ENCODE measurements around the gene RPS6KA2.

The RPS6KA2 gene

DNA sequence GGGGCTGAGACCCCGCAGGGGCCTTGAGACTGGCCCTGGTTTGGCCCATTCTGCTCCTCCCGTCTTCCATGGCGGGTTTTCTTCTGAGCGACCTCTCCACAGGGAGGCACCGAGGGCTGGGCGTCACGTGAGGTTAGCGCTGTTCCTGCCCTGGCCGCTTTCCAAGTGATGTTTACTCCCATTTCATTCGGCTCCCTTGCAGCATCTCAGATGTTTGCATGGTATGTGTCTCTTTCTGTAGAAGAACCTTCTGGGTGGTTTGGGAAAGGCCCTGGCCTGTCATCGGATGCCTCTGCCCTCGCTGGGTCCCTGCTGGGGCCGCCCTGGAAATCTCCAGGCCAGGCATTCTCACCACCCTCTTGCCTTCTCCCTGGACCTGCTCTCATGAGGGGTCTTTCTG, 57.8 kb downstream of the RPS6KA2 start:
- no peak for DNase-seq

DNA sequence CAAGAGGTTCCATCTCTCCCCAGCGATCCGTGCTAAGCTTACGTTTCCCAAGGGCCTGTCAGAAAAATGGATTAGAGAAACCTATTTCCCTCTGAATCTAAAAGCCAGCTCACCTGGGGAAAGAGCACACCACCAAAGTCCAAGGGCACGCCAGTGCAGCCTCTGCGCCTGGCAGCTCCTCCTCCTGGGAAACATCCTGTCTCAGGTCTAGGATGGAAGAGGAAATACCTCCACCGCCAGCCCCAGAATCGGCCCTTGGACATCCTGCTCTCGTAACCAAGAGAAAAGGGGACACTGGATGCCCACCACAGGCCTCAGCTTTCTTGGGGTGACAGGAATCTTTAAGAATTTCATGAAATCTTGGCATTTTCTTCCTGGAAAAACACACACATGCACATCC, 59.2 kb downstream of the RPS6KA2 start:
- DNase-seq, result no peak

DNA sequence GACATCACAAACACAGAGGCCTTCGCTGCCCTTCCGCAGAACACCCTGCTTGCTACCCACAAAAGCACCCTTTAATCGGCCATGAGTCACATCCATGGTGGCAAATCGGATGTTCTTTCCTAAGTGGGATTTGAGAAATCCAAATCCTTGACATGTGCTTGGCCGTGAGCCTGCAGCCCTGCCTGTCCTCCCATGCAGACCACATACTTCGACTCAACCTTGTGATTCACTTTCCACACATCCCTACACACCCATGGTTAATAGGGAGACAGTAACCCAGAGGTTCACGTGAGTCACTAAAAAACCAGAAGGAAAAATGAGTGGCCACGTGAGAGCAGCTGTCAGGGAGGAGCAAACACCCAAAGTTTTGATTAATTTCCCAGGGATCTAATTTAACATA, 59.9 kb downstream of the RPS6KA2 start:
- no peak for DNase-seq

DNA sequence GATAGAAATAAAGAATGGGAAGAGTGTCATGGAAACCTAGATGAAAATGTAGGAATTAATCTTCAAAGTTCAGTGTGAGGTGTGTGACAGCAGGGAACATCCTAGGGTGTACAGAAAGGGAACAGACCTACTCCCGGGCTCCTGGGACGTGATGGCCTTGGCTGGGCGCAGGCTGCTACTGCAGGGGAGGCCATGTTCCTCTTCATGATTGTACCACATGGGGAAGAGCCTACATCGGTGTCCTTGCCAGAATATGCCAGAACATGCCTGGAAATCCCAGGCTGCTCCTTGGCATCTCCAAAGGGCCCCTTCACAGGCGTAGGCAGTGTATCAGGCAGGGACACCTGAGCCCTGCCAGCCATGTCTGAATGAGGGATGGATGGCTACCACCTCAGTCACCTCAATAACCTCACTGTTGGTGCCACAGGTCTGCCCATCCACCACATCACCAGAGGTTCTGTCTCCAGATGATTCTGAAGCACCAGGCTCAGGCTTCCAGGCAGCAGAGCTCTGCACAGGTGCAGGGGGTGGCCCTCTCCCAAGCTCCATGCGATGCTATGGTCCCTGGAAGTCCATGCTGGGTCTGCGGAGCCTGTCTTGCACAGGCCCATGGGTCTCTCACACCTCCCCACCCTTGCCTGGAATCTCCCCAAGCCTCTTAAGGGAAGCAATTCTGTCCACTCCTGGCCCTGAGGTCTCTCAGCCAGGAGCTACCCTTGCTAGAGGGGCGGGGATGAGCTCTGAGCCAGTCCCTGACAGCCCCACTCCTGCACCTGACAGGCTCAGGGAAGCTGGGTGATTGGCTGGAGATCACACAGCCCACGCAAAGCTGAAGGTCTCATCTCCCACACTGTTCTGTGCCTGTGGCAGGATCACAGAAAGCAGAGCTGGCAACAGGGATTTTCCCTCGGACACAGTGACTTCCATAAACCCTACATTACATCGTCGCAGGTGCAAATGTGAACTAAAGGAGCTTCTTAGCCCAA, 60.7 kb downstream of the RPS6KA2 start:
- no peak for DNase-seq

DNA sequence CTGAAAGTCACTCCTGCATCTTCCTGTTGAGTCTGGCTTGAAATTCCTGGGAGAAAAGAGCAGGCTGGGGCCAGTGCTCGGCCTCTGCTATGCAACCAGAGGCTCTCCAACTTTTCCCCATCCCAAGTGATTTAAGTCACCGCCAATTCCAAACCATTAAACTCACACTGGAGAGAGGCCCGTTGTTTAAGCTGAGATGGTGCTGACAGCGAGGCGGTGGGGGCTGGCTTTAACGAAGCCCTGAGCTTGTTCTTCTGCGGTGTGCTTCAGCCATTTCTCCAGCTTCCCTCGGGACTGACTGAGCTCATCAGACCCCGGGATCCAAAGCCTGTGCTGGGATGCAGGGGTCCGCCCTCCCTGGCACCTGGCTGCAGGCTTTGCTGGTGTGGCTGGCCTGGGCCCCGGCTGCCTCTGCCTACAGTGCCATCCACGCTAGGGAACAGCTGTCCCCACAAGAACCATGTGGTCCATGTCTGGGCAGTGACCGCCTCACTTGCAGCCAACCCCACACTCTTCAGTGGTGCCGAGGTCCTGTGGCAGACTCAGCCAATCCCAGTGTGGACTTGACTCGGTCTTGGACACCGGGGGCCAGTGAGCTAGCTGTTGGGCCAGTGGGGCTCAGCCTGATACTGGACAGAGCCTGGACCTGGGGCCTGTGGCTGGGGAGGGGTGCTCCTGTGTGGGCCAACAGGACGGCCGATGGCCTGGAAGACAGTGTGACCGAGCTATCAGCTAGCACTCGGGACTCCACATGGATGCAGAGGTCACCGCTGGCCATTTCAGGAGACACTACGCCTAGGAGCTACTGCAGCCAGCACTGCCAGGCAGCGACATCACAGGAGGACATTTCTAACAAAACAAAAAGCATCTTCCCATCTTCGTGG, 61.7 kb downstream of the RPS6KA2 start:
- DNase-seq, result no peak

DNA sequence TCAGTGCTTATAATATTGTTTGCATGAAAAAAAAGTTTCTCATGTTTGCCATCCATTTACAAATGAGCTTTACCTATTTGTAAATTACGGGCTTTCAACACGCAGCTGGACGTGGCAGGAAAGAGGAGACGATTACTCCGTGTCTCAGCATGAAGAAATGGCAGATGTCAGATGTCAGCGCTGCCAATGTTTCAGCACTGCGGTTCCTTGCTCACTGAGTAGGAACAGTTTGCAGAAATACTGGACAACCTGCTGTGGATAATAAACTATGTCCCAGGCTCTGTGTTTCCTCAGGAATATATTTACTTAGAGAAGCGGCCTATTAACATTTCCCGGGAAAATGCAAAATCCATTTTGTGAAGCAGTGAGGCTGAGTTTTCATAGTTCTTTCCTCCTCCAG, 63.2 kb downstream of the RPS6KA2 start:
- no peak for DNase-seq

DNA sequence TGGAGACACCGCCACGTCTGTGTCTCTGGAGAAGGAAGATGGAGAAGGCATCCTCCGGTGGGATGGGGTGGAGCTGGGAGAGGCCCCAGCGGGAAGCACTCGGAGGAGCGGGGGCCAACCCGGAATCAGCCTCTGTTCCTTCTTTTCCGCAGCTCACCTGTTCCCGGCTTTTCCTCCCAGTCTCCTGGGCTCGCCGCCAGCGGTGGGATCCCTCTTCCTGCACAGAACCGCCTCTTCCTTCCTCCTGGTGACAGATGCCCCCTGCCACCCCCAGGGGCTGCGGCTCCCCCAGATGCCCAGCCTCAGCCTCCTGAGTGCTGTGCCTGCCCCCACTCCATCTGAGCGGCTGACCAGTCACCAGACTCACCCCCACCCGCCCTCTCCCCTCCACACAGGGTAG, 63.9 kb downstream of the RPS6KA2 start:
- no peak for DNase-seq

DNA sequence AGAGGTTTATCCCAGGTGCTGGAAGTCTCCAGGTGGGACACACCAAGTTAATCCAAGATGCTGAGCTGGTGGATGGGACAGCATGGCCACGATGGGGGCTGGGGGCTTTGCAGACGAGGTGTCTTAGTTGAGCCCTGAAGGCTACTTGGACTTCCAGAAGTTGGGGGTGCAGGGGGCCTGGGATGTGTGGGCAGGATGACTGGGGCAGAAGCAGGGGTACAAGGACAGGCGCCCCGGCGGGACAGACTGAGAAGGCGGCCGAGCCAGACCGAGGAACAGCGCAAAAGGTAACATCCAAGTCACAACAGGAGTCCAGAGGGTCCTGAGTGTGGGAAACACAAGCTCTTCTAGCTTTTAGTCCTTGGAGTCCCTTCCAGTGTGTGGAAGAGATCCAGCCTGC, 64.3 kb downstream of the RPS6KA2 start:
- DNase-seq, result no peak

DNA sequence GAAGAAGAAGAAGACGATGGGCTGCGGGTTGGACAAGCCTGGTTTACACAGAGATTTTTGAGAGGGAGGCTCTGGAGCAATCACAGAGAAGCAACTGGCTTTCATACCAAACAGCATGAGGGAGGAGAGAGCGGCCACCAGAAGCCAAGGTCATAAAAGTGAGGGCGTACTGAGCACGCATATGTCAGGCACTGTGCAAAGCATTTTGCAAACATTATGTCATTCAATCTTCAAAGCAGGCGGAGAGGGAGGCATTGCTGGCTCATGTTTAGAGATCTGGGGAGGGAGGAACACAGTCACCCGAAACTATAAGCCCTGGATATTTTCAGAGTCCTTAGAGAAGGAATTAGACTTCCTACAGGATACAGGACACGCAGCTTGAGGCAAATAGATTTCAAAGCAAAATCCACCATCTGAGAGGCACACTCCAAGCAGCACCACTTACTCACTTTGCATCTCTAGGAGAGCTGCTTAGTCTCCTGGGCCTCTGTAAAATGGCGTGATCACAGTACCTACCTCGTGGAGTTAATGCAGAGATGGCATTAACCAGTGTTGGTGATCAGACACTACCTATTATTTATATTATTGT, 65.2 kb downstream of the RPS6KA2 start:
- no peak for DNase-seq

DNA sequence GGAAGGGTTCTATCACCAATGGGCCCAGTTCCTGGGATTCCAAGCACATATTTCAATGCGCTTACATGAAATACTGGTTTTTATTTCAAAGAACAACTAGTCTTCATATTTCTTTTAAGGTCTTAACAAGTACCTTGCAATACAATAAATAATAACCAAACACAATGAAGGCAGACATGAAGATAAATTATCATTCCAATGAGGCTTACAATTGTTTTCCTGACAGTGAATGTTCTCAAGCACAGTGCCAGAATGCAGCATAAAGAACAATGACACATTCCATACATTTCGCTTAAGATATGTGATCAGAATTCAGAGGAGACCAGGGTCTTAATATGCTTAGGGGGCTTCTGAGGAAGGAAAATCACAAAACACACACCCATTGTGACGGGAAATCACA, 66.8 kb downstream of the RPS6KA2 start:
- no peak for DNase-seq

DNA sequence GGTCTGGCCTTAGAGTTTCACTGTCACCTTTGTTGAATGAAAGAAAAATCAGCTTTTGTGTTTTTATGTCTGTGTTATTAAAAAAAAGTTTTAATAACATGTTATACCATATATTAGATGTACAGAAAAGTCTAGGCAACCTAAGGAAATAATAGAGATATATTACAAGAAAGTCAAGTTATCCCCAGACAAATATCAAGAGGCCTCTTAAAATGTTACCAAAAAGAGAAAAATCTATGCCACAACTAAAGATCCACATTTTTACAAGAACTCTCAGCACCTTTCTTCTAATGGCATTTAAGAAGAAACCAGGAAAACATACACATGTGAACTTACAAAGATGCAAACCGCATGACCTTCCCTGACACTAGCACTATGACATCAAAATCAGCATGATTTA, 67.4 kb downstream of the RPS6KA2 start:
- no peak for DNase-seq

DNA sequence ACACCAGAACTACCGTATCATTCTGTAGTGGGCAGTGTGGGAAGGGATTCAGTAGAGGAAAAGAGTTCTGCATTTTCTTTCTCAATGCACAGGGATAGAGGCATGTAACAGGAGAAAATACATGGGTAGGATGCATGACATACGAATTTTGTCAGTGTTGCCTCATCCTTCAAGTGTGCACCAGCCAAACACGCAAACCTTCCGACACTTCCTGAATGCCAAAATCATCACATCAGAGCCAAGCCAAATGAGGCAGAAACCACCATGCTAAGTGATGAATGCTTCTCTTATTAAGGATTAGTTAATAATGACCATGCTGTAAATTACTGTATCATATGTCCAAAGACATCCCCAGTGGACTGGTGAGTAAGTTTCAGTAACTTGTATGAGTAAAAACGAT, 67.8 kb downstream of the RPS6KA2 start:
- no peak for DNase-seq

DNA sequence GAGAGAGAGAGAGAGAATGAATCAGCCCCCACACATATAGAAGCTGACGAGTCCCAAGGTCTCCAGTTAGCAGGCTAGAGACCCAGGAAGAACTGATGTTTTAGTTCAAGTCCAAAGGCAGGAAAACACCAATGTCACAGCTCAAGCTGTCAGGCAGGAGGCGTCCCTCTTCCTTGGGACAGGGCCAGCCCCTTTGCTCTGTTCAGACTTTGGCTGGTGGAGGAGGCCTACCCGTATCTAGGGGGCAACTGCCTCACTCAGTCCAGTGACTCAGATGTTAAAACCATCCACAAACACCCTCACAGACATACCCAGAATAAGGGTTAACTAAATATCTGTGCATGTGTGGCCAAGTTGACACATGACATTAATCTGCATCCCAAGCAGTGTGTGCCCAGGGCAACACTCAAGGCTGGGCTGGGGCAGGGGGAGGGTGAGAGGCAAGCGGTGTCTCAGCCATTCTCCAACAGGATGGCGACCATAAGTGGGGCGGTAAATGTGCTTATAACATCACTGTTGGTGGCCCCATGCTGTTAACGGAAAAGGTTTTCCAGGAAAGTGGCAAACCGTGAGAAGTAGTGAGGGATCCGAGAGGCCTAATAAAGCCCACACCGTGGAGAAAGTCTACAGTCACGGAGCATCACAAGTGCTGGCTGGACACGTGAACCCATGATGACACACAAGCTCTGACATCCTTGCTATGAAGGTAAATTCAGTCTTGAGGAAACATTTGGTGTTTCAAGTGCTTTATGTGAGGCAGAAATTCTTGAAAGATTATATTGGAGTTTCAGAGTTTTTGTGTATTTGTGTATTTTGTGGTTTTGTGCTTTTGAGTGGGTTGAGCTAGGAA, 68.7 kb downstream of the RPS6KA2 start:
- DNase-seq, result no peak

DNA sequence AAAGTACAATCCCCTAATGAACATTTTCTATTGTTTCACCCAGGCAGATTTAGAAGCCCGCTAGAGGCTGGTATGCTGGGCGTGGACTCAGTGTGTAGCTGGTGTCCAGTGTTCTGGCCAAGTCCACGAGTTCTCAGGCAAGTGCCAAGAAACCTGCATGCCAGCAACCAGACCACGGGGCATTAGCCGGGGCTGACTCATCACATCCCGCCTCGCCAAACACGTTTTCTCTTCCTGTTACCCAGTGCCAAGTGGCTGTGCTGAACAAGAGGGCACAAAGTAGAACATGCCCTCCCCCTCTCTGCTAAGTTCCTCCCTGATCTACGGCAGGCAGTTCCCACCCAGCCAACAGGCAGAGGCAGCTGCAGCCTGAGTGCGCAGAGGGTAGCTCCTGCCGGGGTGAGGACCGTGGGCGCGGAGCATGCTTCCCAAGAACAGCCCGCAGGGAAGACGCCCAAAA, 70.2 kb downstream of the RPS6KA2 start:
- peak; percentile 6 for DNase-seq

DNA sequence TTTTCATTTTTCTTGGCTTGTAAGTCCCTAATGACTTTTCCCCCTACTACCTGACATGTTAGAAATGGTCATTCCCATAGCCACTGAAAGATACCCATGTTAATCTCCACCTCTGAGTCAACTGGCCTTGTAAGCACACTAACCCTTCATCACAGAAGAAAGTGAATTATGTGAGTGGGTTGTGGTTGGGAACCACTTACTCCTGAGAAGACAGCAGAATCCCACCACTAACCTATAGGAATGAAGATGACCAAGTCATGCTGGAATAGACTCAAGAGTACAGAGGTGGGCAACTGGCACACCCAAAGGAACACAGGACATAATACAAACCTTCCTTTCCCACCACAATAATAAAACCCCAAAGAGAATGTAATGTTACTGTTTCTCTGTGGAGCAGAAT, 70.7 kb downstream of the RPS6KA2 start:
- no peak for DNase-seq

DNA sequence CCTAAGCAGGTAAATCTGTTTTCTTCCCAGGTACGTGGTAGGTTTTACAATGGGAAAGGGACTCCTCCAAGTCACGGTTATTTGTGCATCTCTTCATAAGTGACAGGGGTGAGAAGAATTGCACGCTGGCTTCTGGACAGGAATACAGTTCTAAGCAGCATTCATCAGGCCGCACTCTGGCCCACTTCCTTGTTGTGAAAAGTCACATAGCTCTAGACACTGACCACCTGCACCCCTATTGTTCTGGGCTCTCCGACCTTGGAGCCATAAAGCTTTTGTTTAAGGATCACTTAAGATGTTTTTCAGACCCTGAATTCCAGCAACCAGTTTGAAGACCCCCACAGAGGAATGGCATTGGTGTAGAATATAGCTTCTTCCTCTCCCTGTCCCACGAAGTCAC, 72.0 kb downstream of the RPS6KA2 start:
- DNase-seq, result no peak

DNA sequence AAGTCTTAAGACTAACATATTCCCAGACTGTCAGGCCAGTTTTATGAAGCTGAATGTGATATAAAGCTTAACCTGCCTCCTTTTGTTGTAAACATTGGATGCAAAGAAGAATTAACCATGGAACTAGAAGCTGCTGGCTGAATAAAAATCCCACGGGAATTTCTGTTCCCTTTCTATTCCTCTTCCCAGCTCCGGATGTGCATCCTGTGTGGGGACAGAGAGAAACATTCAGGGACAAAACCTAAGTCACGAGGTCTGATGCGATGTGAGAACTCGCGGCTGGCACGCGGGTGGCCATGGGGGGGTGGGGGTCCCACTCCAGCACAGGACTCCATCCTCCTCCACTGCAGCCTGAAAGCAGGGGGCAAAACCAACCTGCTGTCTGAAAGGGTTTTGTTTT, 72.7 kb downstream of the RPS6KA2 start:
- DNase-seq, result no peak

DNA sequence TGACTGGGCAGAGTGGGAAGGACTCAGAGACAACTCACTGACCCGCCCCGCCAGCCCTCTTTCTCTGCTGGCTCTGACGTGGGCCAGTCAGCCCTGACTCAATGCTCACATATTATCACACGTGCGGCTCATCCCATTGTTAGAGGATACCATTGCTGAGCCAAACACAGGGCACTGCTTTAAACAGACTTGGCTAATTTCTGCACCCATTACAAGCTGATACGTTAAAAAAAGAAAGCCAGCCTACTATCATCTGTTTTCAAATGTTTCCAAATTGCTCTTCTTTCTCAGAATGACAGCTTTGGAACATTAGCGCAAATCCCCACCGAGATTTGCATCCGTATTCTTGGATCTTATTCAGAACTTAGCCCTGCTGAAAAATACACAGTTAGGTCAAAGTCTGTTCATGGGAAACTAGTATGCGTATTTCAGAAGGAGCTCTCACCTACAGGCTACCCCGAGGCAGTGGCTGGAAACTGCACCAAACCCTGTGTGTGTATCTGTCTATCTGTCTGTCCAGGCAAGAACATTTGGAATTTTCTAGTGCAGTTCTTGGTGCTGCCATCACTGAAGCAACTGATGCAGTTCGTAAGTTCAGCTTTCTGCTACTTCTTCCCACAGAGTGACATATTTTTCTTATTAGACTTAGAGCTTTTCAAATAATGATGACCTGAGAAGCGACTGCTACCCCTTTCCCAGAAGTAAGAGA, 73.3 kb downstream of the RPS6KA2 start:
- DNase-seq, result no peak

DNA sequence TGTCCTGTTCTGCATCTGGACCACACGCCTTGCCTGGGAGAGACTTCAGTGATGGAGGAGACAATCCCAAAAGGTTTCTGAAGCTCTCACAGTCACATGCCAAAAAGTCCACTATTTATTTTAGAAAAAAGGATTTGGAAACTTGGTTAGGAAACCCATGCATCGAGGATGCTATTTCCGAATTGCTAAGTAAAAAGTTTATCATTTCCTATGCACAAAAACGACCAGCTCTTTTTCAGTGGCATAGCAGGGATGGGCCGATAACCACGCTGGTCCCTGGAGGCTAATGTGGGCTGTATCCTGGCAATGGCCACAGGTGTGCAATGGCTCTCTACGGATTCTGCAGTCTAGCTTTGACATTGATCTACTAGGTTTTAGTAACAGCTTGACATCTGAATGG, 74.5 kb downstream of the RPS6KA2 start:
- no peak for DNase-seq

DNA sequence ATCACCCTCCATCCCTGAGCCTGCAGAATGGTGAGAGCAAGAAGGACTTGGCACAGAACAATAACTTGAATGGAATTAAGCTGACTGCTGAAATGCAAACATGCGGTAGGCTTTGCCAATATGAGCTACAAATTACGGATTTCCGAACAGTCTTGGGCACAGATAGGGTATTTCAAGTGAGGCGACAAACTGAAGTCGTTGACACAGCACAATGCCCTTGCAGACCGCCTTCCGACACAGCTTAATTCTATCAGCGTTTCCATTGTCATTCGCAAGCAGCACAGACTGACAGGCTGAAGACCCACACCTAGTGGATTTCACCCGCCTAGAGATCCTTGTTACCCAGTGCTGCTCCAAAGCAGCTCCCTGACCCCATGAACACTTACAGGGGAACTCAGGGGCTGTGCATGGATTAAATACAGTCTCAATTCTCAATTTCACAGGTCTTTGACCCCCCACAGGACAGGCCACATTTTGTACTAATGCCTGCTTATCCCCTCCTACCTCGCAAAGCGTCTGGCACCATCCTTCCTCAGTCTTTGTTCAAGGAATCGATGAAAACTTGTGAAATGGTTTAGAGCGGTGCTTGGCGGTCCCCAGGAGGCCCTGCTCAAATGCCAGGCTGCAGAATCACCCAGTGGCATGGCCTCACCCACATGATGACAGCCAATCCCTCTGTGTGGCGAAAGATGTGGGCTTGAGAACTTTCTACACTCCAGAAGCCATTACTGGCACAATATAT, 75.1 kb downstream of the RPS6KA2 start:
- no peak for DNase-seq

DNA sequence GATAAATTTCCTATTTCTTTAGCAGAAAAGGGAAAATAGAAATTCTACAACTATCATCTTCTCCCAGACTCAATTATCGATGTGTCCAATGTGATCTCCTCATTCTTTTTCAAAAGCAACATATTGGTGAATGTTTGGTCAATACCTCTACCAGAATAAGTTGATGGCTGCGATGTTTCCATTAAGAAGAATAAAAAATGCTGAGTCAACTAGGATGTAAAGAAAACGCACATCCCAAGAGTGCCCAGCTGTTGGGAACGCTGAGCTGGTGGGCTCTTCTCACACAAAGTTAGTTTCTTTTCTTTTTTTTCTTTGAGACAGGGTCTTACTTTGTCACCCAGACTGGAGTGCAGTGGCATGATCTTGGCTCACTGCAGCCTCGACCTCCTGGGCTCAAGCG, 80.4 kb downstream of the RPS6KA2 start:
- no peak for DNase-seq

Data from CD4-positive, alpha-beta T cell treated with Interleukin-17A for 1 hour (primary cell).